Myocyte (in vitro differentiated cells): ENCODE data around the gene FBXL14. TPM values are rescaled to one million over a fixed set of nuclear protein-coding genes. Genes with fewer than 3 reads are reported as not detected.
"Not testable (repeated sequence)": the region's sequence is repeated elsewhere in the genome, so short reads cannot be mapped to it uniquely, and the experiment has no call there.

Experiments
- DNase-seq: peaks from one replicate; pipeline ENCODE4 v3.0.0-alpha.2; 2012; ENCODE audit warnings: low read depth
- total RNA-seq: library from RNA; depleted of rRNA; stranded (reverse); fragments of >200 nt; gene quantifications from 2 replicates; pipeline ENCODE4 v1.2.3, GENCODE V29; 2014

Gene FBXL14
- total RNA-seq, 1 donor from 2014 or later, result 8.1 TPM

DNA sequence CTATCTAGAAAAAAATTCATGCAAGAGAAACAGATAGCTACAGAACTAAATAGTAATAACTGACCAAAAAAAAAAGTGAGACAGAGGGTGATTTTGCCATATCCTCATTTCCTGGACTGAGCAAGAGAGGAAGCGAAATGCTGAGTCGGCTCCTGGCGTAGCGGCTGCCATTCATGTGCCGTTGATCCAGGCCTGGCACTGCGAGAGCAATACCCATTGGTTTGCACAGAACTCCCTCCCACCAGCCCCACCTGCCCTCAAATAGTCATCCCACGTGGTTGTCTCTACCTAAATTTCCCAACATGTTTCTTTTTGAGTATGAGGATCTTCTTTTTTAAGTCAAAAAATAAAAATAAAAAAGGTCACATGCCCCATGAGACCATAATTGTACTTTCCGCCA lies 25.2 kb upstream of the FBXL14 start:
- DNase-seq, result no peak

DNA sequence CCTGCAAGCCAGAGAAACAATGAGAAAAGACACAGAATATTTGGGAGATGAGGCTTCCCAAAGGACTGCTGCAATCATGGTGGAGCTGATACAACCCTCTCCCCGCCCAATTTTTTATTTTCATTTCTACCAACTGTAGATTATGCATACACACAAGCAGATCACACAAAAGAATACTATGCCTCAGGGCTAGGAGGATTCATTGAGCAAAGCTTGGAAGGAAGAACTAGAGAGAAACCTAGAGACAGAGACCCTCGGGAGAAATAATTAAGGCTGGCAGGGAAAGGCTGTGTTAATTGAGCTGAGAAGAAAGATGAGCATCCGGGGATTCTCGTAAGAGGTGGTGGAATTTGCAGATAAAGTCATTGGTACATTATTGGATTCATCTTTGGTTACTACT lies 24.8 kb upstream of the FBXL14 start:
- DNase-seq, result no peak

DNA sequence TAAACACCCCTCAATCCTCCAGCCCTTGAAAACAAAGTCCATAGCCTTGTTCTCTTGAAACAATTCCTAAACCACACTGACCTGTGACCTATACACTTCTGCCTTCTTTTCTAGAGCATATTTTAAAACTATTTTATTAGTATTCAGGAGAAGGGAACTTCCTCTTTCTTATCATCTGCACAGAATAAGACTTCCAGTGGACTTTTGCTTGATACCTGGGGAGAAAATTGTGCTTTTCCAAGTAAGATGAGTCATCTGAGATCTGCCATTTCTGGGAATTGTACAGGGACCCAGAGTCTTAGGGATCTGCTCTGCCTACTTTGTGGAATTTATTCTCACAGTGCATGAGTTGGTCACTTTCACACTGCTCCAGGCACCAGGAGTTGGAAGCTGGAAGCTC lies 24.1 kb upstream of the FBXL14 start:
- DNase-seq, result no peak

DNA sequence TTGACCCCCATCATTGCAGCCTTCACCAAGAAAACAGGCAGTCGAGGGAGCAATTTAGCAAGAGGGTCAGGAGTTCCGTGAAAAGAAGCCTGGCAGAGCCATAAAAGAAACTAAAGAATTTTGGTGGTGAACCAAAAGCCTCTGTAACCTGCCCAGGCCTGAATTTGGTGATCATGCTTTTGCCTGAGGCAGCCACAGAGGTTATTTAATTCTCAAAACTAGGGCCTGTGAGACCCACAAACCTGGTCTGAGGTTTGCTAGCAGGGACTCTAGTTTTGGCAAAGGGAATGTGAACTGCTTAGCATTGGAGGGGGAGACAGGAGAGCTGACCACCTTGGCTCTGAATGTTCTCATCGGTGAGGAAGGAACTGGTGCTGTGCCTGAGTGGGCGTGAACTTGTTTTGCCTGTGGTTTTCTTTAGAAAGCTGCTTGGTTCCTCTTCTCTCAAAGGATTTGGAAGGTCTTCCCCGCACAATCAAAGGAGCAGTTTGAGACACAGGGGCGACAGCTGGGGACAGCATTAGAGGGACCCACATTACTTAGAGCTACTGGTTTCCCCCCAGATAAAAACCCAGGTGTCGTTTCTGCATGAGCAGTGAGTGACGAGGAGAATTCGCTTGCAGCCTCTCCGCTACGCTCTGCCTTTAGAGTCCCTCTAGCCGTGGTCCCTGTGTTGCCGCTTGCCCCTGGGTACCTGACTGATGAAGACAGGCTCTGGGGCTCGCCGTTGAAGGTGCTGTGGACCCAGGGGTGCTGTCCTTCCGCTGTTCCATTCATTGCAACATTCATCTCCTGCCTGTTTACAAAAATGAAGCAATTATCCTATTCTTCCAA lies 22.1 kb upstream of the FBXL14 start:
- no peak for DNase-seq

DNA sequence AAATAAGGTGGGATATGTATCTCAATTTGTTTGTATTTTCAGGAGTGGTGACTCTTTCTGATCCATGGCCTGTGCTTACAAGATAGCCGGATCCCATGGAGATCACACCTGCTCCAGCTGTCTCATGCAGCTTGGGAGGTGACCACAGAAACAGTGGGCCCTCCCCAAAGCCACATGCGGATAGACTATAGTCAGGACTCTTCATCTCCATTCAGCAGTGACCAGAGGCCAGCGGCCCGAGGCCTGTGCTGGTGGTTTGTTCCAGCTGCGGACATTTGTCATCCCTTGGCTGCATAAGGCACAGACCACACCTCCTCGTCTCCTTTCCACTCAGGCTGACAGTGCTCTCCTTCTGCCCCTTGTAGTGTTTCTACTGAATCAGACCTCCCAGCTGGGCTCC lies 20.0 kb upstream of the FBXL14 start:
- DNase-seq, result peak; percentile 89

DNA sequence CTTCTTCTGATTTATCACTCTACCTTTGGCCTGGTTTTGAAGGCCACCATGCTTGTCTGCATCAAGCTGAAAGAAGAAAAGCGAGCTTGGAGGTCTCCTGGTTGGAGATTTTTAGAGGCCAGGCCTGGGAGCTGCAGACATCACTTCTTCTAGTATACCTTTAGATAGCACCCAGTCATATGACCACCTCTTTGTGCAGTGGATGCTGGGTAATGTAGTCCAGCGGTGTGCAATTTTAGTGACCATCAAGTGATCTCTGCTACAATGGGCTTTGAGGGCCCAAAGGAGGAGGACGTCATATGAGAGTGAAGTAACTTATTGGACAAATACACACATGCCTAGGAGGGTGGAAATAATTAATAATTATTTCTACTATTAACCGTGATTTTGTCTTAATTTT lies 19.5 kb upstream of the FBXL14 start:
- DNase-seq, result no peak

DNA sequence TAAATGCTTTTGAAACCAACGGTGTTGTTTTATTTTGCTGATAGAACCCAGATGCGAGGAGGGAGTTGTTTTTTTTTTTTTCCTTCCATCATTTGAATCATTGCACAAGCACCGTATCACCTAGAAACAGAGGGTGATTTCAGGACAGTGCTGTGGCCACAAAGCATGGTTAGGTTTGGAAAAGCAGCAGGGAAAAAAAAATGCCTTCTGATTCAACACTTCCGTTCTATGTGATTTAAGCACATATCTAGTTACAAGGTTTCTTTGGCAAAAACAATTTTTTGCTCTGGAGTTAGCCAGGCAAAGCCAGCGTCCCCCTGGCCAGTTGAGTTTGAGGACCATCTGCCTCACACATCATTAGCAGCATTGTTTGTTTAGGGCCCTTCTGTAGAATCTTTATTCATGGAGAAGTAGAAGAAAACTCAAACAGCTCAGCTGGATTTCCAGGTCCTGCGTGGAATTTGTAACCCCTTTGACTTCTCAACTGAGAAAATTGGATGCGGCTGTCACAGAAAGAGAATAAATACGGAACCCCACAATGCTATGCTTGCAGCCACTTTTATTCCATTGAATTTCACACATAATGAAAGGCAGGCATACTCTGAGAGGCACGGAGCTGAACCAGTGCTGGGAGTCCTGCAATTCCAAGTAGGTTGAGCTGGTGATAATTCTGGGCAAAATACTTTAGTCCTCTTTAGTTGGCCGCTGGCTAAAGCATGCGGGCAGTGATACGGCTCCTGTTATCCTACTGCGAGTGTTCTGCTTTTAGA lies 17.6 kb upstream of the FBXL14 start:
- DNase-seq, result peak; percentile 57

DNA sequence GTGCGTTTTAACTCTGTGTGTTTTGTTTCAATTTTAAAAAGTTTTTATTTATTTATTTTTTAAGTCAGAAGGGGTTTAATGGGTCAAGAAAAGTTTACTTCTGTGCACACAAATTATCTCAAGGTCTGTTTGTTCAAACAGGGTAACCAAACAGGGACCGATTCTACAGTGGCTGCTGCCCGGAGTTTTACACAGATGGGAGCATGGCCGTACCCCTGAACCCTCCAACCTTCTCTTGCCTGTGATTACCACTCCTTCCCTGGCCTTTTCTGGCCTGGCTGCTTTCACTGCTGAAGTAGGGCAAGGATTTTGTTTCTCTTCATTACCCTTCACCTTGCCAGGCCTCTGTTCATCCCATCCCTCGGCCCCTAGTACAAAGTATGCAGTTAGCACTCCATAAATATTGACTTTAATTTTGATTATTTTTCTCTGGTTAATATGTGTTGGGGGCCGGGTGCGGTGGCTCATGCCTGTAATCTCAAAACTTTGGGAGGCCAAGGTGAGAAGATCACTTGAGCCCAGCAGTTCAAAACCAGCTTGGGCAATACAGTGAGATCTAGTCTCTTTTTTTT lies 15.8 kb upstream of the FBXL14 start:
- DNase-seq, result no peak

DNA sequence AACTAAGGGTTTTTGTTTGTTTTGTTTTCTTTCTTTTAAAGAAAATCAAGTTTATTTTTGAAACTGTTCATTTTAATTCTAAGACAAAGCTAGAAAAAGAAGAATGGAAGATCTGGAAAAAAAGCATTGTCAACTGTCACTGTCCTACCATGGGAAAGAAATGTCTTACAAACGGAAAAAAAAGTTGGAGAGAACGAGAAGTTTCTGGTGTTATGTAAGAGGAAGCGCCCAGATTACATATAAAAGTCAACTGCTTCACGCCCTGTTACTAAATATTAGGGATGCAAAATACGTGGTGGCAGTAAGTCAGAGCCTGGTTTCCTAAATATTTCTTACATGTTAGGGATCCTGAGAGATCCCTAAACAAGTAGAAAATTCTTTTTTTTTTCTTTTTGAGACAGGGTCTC lies 14.3 kb upstream of the FBXL14 start:
- no peak for DNase-seq

DNA sequence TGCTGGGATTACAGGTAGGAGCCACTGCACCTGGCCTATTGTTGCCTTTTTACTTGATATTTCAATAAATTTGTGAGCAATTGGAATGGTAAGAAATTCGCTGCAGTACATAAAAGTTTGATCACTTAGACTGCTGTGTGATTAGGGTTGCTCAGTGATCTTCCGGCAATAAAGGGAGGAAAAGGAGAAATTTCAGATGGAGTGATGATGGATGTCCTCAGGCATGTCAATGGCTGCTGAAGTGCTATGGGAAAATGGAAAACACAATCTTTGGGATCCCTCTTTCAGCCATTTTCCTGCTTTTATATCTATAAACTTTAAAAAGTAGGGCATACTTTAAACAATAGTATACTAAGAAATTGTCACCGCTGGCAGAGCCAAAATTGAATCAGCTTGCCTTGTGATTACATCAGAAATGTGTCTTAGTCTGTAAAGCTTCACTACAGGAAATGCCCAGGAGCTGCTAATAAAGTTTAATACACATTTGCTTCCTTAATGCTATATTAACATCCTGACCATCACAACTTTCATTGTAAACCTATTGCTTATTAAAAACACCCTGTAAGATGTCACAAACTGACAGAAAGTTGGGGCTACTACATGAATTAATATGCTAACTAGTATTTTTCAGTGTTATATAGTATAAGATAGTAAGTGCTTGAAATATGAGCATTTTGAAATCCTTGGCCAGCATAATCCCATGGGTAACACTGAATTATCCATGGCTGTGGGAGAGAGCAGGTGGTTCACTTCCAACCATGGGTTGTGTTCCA lies 13.7 kb upstream of the FBXL14 start:
- no peak for DNase-seq

DNA sequence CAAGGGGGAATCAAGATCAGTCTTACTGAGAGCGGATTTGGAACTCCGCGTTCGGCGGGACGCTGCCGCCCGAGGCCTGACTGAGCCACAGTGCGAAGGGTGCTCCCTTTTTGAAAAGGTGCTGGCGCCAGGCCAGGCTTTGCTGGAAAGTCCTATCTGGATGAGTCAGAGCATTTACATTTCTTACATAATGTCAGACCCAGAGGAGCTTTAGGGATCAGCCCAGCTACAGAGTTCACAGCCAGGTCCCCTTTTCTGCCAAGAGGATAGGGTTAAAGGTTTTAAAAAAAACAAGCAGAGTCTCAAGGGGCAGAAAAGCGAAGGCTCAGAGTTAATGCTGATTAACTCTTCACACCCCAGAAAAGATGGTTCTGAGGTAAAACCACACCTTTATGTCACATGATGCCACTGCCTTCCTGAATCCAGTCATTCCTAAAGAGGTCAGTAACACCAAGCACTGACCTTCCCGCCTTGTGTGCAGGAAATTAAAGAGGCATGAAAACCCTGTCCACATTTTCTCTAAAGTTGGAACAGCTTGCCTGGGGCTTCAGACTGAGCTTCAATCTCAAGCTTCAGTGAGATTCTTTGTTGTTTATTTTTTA lies 11.7 kb upstream of the FBXL14 start:
- DNase-seq, result peak; percentile 64

DNA sequence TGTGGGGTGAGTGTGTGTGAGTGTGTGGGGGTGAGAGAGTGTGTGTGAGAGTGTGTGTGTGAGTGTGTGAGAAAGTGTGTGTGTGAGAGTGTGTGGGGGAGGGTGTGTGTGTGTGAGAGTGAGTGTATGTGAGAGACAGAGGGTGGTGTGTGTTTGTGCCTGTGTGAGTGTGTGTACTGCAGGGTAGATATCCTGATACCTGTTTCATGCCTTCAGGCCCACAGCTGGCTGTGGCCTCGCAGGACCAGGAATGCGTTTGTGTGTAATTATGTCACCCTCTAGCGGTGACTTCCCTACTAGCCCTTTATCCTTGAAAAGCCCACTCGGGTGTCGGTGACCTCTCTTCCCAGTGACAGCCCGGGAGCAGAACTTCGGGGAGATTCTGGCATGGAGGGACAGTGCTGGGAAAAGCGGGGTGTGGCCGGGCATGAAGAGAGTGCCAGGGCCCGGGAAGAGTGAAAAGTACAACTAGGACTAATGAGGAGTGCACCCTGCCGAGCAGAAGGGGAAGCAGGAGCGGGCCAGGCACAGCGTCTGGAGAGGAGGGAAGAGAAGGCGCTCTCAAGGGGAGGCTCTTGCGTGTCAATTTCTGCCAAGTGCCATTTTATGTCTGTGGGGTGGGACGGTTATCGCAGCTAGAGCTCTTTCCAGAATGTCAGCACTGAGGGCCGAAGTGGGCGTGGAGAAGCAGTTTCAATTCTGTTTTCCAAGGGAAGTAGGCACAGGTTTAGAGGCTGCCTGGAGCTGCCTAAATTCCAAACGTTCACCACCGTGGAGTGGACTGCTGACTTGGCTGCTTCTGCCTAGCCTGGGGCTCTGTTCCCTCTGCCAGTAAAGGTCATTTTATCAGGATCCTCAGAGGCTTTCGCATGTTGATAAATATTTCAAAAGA lies 11.0 kb upstream of the FBXL14 start:
- peak; percentile 90 for DNase-seq

DNA sequence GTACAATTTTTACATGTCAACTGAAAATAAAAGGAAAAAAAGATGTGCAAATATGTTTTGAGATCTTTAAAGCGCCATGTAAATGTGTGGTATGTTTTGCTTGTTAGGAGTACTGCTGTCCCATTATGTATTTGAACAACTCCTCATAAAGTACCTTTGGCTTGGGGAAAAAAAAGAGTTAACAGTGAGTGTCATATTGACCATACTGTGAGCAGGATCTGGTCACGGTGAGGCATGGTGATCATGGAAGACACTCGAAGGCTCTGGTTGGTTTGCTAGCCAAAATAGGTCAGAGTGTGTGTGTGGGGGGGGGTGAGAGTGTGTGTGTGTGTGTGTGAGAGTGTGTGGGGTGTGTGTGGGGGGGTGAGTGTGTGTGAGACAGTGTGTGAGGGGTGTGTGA lies 10.1 kb upstream of the FBXL14 start:
- DNase-seq, result no peak

DNA sequence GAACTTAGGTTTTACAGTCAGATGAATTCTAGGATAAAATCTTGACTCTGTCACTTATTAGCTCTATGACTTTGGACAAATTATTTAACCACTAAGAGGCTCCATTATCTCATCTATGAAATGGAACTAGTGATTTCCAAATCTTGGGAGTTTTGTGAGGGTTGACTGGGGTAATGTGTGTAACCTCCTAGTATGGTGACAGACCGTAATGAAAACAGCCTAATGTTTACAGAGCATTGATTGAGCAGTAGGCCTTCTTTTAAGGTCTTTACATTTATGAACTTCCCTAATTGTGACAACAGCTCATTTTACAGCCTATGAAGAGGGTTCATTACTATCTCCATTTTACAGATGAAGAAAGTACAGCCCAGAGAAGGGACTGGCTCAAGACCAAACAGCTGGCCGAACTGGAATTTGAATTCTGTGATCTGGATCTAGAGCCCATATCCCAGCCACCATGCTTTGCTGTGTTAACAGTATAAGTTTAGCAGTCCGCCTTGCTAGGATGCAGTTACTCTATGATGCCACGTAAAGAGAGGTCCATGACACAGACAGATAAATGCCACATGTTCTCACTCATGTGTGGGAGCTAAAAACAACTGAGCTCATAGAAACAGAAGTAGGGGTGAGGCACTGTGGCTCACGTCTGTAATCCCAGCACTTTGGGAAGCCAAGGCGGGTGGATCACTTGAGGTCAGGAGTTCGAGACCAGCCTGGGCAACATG lies 9.1 kb upstream of the FBXL14 start:
- no peak for DNase-seq

DNA sequence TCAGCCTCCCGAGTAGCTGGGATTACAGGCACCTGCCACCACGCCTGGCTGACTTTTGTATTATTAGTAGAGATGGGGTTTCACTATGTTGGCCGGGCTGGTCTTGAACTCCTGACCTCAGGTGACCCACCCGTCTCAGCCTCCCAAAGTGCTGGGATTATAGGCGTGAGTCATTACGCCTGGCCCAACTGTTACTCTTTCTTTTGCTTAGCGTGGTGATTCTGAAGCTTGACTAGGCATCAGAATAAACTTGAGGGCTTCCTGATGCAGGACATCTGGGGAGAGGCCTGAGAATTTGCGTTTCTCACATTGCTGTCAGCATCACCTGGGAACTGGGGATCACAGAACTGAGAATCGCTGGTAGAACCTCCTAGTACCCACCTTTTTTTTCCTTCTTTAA lies 8.3 kb upstream of the FBXL14 start:
- not testable (repeated sequence) for DNase-seq

DNA sequence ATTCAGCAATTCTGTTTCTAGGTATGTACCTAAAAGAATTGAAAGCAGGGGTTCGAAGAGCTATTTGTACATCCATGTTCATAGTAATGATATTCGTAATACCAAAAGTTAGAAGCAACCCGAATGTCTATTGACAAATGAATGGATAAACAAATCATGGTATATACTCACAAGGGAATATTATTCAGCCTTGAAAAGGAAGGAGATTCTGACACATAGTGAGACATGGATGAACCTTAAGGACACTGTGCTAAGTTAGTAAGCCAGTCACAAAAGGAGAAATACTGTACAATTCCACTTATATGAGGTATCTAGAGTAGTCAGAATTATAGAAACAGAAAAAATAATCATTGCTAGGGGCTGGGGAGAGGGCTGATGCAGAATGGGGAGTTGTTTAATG lies 4.4 kb upstream of the FBXL14 start:
- DNase-seq, result no peak

DNA sequence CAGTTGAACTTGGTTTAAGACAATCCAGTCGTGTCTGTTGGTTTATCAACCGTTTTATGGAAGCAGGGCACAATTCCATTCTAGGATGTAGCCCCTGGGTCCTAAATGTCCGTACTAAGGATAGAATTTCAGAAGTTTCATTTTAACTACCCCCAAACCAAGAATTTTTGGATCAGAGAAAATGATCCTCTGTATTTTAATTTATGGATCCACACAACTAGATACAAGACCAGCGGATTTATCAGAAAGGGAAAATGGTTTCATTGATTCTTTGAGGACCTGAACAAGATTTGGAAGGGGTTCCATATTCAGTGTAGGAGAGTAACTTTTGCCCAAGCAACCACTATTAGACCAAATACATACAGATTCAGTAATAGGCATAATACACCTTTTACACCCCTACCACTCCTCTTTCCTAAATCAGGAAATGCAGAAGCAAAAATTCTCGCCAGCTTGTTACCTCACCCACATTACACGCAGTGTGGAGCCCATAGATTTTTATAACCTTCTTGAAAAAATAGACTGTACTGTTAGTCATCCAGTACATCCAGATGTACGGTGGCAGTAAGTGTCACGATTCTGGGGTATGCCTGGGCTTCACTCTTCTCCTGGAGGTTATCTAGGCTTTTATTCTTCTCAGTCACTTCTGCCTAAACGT lies 1.4 kb upstream of the FBXL14 start:
- no peak for DNase-seq

DNA sequence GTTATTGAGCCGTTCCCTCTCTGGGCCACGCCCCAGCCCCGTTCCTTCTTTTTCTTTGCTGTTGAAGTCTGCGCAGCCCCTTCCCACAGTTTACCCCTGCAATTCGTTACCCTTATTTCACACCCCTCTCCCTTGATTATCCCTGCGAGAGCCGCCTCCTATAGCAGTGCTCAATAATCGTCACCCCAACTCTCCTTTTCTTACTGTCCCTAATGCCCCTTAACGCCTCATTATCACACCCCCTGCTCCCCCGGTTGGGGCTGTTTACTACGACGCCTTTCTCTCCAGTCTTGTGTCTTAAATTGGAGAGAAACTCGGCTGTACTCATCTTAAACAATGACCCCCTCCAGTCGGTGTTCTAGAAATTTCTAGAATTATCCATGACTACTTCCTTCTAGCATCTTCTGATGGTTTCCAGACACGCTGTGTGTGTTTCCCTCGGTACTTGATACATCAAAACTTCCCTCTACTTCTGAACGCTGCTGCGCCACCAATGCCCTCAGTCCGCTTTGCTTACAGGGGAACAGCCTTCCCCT lies 713 bp upstream of the FBXL14 start:
- DNase-seq, result no peak

DNA sequence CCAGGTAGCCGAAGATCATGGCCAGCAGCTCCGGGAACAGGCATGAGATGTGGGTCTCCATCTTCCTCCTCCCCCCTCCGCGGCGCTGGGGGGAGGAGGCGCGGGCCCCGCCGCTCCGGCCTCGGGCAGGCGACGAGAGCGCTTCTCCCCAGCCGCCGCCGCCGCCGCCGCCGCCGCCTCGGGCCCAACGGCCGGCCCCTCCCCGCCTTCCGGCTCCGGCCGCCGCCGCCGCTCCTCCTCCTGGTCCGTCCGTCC lies 448 bp downstream of the FBXL14 start:
- DNase-seq, result no peak
